Kidney capillary endothelial cell (primary cell): ENCODE data around the gene SLC6A19.

ENCODE experiments used
- DNase-seq: peaks from one replicate; pipeline ENCODE4 v3.0.0-alpha.2; 2018; ENCODE audit warnings: low spot score

SLC6A19 gene

DNA sequence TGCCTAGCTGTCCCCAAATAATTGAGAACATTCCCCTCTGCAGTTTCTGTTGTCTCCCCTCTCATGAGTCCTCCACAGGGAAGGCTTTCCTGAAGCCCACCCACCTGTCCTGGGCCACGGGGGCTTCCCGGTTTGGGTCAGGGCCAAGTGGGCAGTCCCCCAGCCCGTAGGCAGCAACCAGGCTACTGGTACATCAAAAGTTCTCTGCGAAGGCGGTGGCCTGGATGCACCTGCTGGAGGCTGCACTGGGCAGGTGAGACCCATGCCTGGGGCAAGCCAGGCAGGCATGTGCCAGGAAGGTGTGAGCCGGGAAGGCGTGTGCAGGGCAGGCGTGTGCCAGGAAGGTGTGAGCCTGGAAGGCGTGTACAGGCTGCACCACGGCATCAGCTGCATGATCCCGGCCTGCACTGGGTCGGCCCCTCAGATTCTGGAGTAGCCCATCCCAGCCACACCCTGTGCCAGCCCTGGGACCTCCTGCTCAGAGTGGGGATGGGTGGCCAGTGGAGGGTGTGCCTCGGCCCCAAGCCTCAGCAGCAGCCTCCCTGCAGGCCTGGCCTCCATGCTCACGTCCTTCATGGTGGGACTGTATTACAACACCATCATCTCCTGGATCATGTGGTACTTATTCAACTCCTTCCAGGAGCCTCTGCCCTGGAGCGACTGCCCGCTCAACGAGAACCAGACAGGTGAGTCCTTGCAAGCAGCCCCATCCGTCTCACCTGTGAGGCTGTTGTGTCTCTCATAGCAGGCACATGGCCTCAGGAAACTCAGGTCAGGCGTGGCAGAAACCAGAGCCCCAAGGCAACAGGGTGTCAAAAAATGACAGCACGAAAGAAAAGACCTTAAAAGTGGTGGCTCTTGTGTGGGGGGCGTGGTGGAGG lies 8.7 kb downstream of the SLC6A19 start:
- DNase-seq, result no peak

DNA sequence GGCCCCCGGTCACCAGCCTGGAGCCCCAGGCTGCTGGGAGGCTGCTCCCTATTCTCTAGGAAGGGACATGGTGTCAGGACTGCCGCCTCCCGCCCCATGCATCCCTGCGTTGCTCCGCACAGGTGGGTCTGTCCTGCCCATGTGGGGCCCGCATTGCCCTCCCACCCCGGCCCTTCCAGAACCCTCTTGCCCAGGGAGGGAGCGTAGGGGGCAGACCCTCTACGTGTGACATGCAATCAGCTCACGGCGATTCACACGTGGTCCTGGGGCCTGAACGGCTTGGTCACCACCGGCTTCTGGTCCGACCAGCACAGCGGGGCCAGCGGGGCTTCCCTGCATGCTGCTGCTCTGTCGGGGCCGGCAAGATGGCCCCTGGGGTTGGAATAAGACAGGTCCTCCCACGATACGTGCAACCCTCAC lies 9.4 kb downstream of the SLC6A19 start:
- DNase-seq, result no peak

DNA sequence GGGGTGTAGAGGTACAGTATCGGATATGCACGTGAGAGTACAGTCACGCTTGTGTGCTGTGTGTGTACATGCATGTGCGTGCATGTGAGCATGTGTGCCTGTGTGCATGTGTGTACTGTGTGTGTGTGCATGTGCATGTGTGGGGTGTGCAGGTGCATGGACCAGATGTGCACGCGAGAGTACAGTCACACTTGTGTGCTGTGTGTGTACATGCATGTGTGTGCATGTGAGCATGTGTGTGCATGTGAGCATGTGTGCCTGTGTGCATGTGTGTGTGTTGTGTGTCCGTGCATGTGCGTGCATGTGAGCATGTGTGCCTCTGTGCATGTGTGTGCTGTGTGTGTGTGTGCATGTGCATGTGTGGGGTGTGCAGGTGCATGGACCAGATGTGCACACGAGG lies 10.3 kb downstream of the SLC6A19 start:
- DNase-seq, result no peak

DNA sequence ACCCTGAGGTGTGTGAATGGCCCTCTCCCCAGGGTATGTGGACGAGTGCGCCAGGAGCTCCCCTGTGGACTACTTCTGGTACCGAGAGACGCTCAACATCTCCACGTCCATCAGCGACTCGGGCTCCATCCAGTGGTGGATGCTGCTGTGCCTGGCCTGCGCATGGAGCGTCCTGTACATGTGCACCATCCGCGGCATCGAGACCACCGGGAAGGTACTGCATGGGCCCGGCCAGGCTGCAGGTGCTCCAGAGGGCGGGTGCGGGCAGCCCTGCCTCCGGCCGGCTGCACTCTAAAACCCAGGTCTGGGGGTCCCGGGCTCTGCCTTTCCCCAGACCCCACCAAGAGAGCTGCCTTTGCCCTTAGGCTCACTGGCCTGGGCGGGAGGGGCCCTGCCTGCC lies 10.9 kb downstream of the SLC6A19 start:
- DNase-seq, result no peak

DNA sequence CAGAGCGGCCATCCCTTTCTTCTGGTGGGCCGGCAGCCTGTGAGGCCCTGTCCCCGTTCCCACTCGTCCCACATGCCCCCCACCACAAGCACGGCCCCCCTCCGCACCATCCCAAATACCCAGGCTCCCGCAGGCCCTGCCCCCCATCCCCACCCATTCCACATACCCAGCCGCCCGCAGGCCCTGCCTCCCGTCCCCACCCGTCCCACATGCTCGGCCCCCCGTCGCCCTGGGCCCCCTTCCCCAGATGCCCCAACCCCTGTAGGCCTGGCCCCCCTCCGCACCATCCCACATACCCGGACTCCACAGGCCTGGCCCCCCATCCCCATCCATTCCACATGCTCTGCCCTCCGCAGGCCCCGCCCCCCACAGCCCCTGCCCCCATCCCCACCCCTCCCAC lies 11.5 kb downstream of the SLC6A19 start:
- no peak for DNase-seq

DNA sequence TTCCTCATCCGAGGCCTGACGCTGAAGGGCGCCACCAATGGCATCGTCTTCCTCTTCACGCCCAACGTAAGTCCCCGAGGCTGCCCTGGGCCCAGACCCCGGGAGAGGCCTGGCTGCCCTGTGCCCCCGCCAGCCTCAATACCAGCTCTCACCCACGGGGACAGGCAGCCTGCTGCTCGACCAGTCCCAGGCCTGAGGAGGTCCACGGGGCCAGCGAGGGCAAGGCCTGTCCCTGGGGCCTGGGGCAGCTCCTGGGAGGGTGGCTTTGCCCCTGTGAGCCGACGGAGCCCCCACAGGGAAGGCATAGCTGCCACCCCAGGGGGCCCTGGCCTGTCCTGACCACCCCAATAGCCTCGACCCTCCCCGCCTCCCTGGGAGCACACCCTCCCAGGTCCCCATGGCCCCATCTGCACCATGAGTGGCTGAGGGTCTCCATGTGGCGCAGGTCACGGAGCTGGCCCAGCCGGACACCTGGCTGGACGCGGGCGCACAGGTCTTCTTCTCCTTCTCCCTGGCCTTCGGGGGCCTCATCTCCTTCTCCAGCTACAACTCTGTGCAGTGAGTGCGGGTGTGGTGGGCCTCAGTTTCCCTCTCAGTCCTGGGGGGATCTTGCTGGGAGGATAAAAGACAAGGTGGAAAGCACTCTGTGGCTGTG lies 12.2 kb downstream of the SLC6A19 start:
- no peak for DNase-seq

DNA sequence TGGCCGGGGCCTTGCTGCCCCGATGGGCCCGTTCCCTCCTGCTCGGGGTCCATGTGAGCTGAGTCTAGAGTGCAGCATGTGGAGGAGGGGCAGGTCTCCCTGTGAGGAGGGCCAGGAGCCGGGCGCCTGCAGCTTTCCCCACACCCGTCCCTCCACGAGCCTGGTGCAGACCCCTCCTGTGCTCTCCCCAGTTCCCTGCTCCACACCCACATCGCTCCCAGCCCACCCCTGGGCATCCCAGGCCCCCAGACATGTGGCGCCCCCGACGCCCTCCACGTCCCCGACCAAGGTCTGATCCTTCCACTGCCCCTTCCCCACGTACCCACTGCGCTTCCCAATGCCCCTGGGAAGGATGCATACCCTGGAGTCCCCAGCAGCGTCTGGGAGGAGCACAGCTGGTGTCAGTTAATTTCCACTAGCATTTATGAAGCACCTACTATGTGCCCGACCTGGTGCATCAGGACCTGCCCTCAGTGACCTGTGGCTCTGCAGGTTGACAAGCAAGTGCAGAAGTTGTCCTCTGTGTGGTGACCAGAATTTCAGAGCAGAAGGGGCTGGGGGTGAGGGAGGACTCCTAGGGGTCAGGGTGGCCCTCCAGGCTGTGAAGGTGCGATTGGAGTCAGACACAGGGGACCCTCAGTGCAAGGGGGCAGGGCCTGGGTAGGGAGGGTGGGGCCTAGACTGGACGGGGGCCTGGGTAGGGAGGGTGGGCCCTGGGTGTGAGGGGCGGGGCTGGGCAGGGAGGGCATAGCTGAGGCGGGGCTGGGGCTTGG lies 13.0 kb downstream of the SLC6A19 start:
- no peak for DNase-seq

DNA sequence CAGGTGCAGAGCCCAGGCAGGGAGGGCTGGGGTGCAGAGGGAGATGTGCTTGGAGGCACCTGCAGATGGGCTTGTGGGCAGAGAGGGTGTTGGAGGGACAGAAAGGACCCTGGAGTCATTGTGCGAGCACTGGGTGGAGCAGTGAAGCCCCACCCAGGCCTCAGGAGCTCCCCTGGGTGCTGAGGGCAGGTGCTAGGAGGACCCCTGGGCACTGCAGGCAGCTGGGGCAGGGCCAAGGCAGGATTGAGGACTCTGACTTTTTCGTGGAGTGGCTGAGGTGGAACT lies 13.5 kb downstream of the SLC6A19 start:
- DNase-seq, result no peak

DNA sequence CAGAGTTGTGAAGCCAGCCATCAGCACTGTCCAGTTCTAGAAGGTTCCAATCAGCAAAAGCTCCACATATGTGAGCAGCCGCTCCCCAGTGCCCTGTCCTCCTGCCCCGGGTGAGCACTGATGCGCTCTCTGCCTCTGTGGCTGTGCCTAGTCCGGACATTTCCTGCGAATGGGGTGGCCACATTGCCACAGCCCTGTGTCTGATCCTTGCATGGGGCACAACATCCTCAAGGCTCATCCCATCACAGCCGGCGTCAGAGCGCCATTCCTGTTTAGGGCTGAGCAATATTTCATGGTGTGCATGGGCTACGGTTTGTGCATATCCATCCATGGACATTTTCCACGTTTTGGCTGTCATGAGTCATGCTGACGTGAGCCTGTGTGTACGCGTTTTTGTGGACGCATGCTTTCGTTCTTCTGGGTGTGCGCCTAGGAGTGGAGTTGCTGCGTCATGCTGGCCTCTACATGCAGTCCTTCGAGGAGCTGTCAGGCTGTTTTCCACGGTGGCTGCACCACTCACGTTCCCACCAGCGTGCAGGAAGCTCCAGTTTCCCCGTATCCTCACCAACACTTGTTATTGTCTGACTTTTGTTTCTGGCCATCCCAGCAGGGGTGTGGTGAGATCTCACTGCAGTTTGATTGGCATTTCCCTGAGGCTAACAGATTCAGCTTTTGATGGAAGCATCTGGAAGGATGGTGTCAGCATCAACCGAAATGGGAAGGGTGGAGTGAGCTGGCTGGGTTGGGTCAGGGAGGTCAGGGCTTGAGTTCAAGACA lies 14.1 kb downstream of the SLC6A19 start:
- DNase-seq, result no peak

DNA sequence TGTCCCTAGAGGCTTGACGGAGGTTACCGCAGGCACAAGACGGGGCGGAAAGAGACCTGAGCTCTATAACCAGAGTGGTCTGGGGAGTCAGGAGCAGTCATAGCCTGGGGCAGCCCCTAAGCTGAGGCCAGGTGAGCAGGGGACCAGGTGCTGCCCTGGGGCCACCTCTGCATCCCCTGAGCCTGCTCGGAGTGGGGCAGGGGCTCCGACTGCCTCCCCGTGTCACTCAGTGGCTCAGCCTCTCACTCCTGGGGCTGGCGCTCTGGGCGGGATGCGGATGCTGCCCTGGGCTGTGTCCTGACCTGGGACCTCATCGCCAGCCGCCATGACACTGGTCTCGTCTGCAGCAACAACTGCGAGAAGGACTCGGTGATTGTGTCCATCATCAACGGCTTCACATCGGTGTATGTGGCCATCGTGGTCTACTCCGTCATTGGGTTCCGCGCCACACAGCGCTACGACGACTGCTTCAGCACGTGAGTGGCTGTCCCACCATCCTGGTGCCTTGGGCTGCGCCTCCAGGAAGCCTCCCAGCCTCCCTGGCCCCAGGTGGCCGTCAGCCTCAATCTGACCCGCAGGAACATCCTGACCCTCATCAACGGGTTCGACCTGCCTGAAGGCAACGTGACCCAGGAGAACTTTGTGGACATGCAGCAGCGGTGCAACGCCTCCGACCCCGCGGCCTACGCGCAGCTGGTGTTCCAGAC lies 15.0 kb downstream of the SLC6A19 start:
- DNase-seq, result no peak

DNA sequence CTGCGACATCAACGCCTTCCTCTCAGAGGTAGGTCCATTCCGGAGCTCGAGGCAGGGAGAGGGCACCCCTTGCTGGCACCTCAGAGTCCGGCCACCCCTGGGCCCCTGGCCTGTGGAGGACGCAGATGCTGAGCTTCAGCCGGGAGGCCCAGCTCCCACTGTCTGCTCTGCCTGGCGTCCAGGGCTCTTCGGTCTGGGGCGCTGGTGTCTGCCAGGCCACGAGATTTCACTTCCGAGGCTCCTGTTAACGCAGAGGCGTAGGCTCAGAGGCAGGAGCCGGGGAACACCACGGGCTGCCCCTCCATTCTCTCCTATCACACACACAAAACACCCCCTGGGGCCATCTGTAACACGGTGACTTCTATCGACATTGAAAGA lies 15.5 kb downstream of the SLC6A19 start:
- DNase-seq, result no peak

DNA sequence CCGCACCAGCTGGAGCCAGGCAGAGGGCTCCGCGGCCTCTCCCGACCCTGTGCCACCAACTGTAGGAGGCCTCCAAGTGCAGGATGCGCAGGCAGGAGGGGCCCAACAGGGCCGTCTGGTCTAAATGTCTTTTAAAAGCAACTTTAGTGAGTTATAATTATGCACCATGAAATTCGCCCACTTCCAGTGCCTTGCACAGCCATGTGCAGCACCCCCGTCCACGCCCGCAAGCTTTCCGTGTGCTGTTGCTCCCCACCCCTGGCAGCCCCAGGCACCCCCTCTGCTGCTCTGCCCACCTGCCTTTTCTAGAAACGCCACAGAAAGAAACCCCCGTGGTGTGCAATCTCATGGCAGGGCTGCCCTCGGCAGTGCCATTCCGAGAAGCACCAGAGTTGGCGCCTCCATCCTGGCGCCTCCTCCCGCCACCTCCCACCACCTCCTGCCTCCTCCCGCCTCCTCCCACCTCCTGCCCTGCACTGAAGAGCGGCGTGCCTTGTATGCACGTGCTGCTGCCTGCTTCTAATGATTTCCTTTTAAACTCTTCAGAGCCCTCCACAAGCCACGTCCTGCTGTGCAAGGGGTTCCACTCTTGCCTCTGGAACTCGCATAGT lies 16.3 kb downstream of the SLC6A19 start:
- no peak for DNase-seq

DNA sequence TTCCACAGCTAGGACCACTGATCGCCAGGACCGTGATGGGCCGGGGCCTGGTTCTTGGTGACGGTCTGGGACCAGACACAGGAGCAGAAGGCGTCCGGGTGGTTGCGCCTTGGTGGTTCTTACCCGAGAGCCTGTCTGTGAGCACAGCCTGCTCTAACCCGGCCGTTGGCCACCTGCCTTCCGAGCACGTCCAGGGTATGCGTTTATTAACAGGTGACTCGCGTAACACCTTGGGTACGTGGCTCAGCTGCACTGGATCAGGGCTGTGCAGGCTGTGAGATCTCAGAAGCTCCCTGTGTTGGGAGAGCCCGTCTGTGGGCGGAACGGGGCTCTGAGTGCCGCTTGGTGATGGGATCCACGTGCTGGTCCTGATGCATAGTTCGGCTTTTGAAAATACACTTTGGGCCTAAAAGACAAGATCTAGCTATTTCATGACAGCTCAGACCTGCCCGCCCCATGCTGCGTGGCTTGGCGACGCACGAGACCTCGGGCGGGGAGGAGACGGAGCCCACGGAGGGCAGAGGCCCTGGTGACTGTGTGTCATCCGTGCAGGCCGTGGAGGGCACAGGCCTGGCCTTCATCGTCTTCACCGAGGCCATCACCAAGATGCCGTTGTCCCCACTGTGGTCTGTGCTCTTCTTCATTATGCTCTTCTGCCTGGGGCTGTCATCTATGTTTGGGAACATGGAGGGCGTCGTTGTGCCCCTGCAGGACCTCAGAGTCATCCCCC lies 17.1 kb downstream of the SLC6A19 start:
- DNase-seq, result no peak

DNA sequence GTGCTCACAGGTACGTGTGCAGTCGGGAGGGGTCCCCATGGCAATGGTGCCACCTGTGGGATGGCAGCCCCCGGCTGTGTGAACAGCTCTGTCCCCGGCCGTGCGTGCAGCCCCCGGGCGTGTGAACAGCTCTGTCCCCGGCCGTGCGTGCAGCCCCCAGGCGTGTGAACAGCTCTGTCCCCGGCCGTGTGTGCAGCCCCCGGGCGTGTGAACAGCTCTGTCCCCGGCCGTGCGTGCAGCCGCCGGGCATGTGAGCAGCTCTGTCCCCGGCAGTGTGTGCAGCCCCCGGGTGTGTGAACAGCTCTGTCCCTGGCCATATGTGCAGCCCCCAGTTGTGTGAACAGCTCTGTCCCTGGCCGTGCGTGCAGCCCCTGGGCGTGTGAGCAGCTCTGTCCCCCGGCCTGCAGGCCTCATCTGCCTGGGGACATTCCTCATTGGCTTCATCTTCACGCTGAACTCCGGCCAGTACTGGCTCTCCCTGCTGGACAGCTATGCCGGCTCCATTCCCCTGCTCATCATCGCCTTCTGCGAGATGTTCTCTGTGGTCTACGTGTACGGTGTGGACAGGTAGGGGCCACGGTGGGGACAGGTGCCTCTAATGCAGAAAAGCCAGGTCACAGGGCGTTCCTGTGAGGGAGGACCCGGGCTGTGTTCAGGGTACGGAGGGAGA lies 17.8 kb downstream of the SLC6A19 start:
- DNase-seq, result no peak

DNA sequence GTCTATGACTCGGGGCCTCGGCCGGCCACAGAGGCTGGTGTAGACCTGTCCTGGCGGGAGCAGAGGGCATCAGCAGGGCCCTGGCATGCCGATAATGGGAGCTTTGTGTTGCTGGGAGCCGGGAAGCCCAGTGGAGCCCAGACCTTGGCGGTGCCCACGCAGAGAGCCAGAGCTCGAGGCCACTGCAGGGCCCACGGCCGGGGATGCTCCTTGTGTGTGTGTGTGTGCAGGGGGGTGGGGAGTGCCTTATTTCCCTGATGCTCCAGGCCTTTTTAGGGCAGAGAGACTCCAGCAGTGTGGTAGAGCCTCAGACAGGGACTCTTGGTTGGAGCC lies 18.3 kb downstream of the SLC6A19 start:
- no peak for DNase-seq

DNA sequence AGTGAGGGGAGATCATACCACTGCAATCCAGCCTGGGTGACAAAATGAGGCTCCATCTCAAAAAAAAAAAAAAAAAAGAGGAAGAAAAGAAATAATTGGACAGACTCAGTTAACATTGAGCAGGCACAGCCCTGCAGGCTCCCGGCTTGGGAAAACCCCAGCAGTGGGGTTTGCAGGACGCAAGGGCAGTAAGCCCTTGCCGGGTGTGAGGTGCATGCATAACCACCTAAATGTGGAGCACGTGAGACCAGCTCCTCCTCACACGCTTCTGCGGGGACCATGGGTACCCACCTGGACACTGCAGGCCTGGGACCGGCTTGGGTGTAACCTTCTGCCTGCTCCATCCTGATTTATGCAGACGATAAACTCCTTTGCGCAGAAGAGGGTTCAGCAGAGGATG lies 19.0 kb downstream of the SLC6A19 start:
- DNase-seq, result no peak

DNA sequence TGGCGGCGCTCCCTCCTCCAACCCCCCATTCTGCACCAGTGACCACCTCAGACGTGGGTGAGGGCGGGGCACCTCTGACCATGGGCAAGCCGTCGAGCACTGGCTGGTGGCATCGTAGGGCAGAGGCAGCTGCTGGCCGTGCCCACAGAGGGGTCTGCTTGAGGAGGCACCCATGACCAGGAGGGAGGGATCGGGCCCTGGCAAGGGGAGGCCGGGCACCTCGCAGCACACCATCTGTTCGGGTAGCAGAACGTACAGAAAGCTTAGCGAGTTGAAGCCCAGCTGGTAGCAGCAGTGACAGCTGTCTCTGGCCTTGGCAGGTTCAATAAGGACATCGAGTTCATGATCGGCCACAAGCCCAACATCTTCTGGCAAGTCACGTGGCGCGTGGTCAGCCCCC lies 19.4 kb downstream of the SLC6A19 start:
- DNase-seq, result no peak

DNA sequence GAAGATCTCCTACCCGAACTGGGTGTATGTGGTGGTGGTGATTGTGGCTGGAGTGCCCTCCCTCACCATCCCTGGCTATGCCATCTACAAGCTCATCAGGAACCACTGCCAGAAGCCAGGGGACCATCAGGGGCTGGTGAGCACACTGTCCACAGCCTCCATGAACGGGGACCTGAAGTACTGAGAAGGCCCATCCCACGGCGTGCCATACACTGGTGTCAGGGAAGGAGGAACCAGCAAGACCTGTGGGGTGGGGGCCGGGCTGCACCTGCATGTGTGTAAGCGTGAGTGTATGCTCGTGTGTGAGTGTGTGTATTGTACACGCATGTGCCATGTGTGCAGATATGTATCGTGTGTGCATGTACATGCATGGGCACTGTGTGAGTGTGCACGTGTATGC lies 20.3 kb downstream of the SLC6A19 start:
- DNase-seq, result no peak

DNA sequence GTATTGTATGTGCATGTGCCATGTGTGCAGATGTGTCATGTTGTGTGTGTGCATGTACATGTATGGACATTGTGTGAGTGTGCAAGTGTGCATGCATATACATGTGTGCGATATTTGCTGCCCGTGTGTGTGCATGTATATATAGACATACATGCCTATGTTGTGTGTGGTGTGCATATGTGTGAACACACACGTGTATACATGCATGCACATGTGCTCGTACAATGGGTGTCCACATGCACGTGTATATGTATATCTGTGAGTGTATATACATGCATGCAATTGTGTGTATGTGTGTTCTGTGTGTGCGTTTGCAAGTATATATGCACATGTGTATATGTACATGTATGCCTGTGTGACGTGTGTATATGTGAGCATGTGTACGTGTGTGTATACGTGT lies 20.8 kb downstream of the SLC6A19 start:
- no peak for DNase-seq

DNA sequence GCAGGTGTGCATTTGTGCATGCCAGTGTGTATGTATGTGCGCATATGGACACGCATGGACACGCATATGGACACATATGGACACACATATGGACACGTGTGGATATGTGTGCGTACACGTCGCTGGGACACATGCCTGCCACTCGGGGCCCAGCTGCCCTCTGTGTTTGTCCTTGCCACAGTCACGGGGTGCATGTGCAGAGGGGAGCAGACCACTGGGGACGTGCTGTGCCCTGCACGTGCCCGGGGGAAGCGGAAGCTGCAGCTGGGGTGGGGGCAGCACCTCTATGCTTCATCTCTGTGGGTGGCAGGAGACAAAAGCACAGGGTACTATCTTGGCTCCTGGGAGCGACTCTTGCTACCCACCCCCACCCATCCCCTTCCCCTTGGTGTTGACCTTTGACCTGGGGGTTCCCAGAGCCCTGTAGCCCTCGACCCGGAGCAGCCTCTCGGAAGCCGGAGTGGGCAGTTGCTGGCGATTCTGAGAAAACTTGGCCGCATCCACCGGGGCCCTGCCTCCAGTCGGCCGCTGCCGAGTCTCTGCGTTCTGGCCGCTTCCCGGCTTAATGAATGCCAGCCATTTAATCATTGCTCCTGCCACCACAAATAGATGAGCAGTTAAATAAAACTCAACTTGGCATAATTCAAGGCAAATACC lies 21.4 kb downstream of the SLC6A19 start:
- DNase-seq, result no peak
